ENCODE data around the gene MYRF. TPM values are rescaled to one million over a fixed set of nuclear protein-coding genes. Genes with fewer than 3 reads are reported as not detected.

Gene MYRF
- total and polyA plus RNA-seq, 2 of the 13 experiments (the other 11 are each of a cell fraction or from before 2014, with no cell fraction given): 10.2 to 25.9 TPM

- no peak overlapping the region for H3K4me2 ChIP-seq (ENCODE audit: low read depth, low read length)
- in situ Hi-C loops (cut with HindIII; ENCODE audit: extremely low pct_ligation_motif_present, low pct_unique_long_range_greater_than_20kb): no loop called here
- H3K27ac ChIP-seq (ENCODE audit: extremely low read length, insufficient read depth, low read length): peak overlapping the region; percentile 61
- H3K4me1 ChIP-seq (ENCODE audit: insufficient read depth, low read length): peaks cover 65% of the 10 kb centered on the region
- H3K9ac ChIP-seq (ENCODE audit: insufficient read depth, low read depth, low read length): peak overlapping the region; percentile 22; the same call in 1 of the 2 replicates
- 99% methylated on average over 11 of the region's 15 CpGs for WGBS (ENCODE audit: low lambda C conversion rate)
- ChIA-PET CTCF (ENCODE audit: low intra/inter-chr PET ratio, low total read pairs) (no interaction called here), POLR2A (interaction anchor here (1.6 kb wide), 1 partner anchor 22 kb away, joined by 13 read pairs; no protein-coding TSS in a partner anchor)
- peaks cover 4 to 6% of the 10 kb centered on the region in 2 experiments; a peak in 3 of 5 replicates for H3K36me3 ChIP-seq (replicated peaks in 1 of 2; ENCODE audit: control insufficient read depth in 1 of 2, insufficient read depth in 2 of 2, low read length in 2 of 2)
- FAIRE-seq: no peak
- BruUV-seq (replicated peaks): no TSS peak
- no peaks in the 10 kb centered on the region for H3K79me2 ChIP-seq (ENCODE audit: insufficient read depth, low read length)
- no peak for TF ChIP-seq SP1 (IDR thresholded peaks at IDR 0.05)
- no peak for TF ChIP-seq SP1 (CRISPR knock-in tag; IDR thresholded peaks at IDR 0.05)
- 0 out of 2 replicates have a peak, but pooled peaks have one; percentile 52 for TF ChIP-seq HNRNPL (IDR thresholded peaks at IDR 0.05; ENCODE audit: low read depth, low read length)
- peak; percentile 52 for TF ChIP-seq ZFP36 (IDR thresholded peaks at IDR 0.05; ENCODE audit: borderline replicate concordance, low read depth, low read length, partially characterized antibody)
- H3K27me3 ChIP-seq (ENCODE audit: control insufficient read depth in 1 of 2, insufficient read depth in 2 of 2, low read length in 2 of 2): no peaks in the 10 kb centered on the region; a peak in 1 of 5 replicates
- ATAC-seq: no peak
- no peak overlapping the region for H2AFZ ChIP-seq (ENCODE audit: low read length)
- no peak for DNase-seq (ENCODE audit: low spot score)
- no peaks in the 10 kb centered on the region for H4K20me1 ChIP-seq (ENCODE audit: insufficient read depth, low read length)
- intact Hi-C loops (cut with micrococcal nuclease; ENCODE audit: unreplicated experiment): no loop called here
- no peak overlapping the region for H3K4me3 ChIP-seq (replicated peaks in 1 of 3; ENCODE audit: insufficient read depth in 1 of 3, low read depth in 2 of 3, low read length in 3 of 3)
- no peaks in the 10 kb centered on the region for H3K9me3 ChIP-seq (ENCODE audit: low read length)
Observed at GRCh38 chr11:61771195-61771894, 18.9 kb downstream of the MYRF start.

DNA sequence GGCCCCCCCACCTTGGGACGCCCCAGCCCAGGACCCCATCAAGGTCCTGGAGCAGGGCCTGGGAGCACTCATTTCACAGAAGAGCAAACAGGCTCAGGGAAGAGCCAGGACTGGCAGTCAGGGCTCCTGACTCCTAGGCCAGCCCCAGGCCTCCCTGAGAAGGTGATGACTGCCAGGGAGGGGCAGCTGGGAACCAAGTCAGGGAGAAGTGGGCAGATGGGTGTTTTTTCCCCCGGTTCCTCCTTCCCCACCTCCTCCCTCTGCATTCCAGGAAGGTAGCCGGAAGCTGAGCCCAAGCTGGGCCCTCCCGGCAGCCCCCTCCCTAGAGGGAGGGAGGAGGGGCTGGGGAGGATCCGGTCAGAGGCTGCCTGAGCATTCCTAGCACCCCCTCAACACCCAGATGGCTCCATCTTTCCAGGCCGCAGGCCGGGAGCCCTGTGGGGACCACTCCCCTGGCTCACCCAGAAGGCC lies 19.6 kb downstream of the MYRF start:
- CTCF ChIA-PET (ENCODE audit: low intra/inter-chr PET ratio, low total read pairs): no interaction called here
- Histone ChIP-seq H3K27ac (ENCODE audit: extremely low read length, insufficient read depth, low read length) (peak overlapping the region; percentile 4), H3K36me3 (replicated peaks in 1 of 2; ENCODE audit: control insufficient read depth in 1 of 2, insufficient read depth in 2 of 2, low read length in 2 of 2) (peaks cover 6 to 8% of the 10 kb centered on the region in 2 experiments; a peak in 4 of 5 replicates), H3K27me3 (ENCODE audit: control insufficient read depth in 1 of 2, insufficient read depth in 2 of 2, low read length in 2 of 2) (no peaks in the 10 kb centered on the region; a peak in 1 of 5 replicates), H4K20me1 (ENCODE audit: insufficient read depth, low read length) (no peaks in the 10 kb centered on the region), H3K79me2 (ENCODE audit: insufficient read depth, low read length) (no peaks in the 10 kb centered on the region), H3K4me2 (ENCODE audit: low read depth, low read length) (peak overlapping the region; percentile 7; the same call in 1 of the 2 replicates), H3K9me3 (ENCODE audit: low read length) (no peaks in the 10 kb centered on the region), H3K4me1 (ENCODE audit: insufficient read depth, low read length) (peaks cover 59% of the 10 kb centered on the region), H3K9ac (ENCODE audit: insufficient read depth, low read depth, low read length) (no peak overlapping the region), H2AFZ (ENCODE audit: low read length) (no peak overlapping the region), H3K4me3 (replicated peaks in 1 of 3; ENCODE audit: insufficient read depth in 1 of 3, low read depth in 2 of 3, low read length in 3 of 3) (no peak overlapping the region)
- POLR2A ChIA-PET: interaction anchor here (1.4 to 1.6 kb wide), 2 partner anchors 20 to 23 kb away, joined by 4 to 13 read pairs; partner anchors contain the start of gene TMEM258
- 100% methylated on average over 1 of the region's 7 CpGs for WGBS (ENCODE audit: low lambda C conversion rate)
- DNase-seq (ENCODE audit: low spot score) (no peak), FAIRE-seq (no peak), ATAC-seq (no peak)
- BruUV-seq (replicated peaks): no TSS peak
- intact Hi-C loops (cut with micrococcal nuclease; ENCODE audit: unreplicated experiment) (no loop called here), in situ Hi-C loops (cut with HindIII; ENCODE audit: extremely low pct_ligation_motif_present, low pct_unique_long_range_greater_than_20kb) (no loop called here)
- TF ChIP-seq, protein P1, sequence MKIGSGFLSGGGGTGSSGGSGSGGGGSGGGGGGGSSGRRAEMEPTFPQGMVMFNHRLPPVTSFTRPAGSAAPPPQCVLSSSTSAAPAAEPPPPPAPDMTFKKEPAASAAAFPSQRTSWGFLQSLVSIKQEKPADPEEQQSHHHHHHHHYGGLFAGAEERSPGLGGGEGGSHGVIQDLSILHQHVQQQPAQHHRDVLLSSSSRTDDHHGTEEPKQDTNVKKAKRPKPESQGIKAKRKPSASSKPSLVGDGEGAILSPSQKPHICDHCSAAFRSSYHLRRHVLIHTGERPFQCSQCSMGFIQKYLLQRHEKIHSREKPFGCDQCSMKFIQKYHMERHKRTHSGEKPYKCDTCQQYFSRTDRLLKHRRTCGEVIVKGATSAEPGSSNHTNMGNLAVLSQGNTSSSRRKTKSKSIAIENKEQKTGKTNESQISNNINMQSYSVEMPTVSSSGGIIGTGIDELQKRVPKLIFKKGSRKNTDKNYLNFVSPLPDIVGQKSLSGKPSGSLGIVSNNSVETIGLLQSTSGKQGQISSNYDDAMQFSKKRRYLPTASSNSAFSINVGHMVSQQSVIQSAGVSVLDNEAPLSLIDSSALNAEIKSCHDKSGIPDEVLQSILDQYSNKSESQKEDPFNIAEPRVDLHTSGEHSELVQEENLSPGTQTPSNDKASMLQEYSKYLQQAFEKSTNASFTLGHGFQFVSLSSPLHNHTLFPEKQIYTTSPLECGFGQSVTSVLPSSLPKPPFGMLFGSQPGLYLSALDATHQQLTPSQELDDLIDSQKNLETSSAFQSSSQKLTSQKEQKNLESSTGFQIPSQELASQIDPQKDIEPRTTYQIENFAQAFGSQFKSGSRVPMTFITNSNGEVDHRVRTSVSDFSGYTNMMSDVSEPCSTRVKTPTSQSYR (CRISPR knock-in tag; IDR thresholded peaks at IDR 0.05; ENCODE audit: borderline replicate concordance): no peak
- TF ChIP-seq ZNF263 (CRISPR knock-in tag; IDR thresholded peaks at IDR 0.05) (peak; percentile 71), ZNF644 (CRISPR knock-in tag; IDR thresholded peaks at IDR 0.05; ENCODE audit: low read depth) (no peak), NFYB (CRISPR knock-in tag; IDR thresholded peaks at IDR 0.05) (no peak), ETV6 (CRISPR knock-in tag; conservative IDR thresholded peaks at IDR 0.05) (no peak), HOXA3 (CRISPR knock-in tag; IDR thresholded peaks at IDR 0.05) (no peak), ZNF292 (CRISPR knock-in tag; IDR thresholded peaks at IDR 0.05; ENCODE audit: borderline replicate concordance, low read depth) (no peak), ZKSCAN1 (IDR thresholded peaks at IDR 0.05; ENCODE audit: low read length) (no peak)

All from HepG2 (cell line).